Measurements from ENCODE around the gene SERPINB6. TPM values are rescaled to one million over a fixed set of nuclear protein-coding genes. Genes with fewer than 3 reads are reported as not detected.

SERPINB6 gene
- total RNA-seq, 3 donors from 2014 or later (not counting 1 experiment from before 2014, with no cell fraction given): 120 to 135 (median 129) TPM

DNA sequence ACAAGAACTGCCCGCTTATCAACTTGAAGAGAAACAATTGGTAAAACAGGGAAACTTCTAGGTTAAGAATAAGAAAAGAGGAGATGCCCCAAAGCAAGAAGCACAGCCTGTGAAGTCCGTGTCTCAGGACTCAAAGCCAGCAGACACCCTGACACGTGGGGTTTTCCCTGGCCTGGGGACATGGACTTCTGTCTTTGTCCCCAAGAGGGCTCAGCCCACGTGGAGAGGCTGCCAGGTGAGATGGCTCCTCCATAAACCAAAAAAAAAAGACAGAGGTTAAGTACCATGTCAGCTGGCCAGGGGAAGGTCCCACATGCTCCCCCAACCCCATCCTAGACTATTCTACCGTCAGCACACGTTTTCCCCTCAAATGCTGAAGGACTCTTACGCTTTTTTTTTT is 9.9 kb downstream of the SERPINB6 start:
- Histone ChIP-seq H3K9me3 (ENCODE audit: control insufficient read depth, insufficient read depth, low read length) (no peaks in the 10 kb centered on the region), H3K4me1 (ENCODE audit: control insufficient read depth, insufficient read depth, low read length) (peaks cover 13% of the 10 kb centered on the region), H3K36me3 (ENCODE audit: control insufficient read depth, insufficient read depth, low read length) (peaks cover 7% of the 10 kb centered on the region), H3K4me3 (ENCODE audit: low read length) (no peak overlapping the region), H3K27me3 (ENCODE audit: control insufficient read depth, insufficient read depth, low read length) (no peaks in the 10 kb centered on the region), H3K27ac (ENCODE audit: low read length) (no peak overlapping the region)
- intact Hi-C loops (cut with micrococcal nuclease): no loop called here
- TF ChIP-seq, protein P1, sequence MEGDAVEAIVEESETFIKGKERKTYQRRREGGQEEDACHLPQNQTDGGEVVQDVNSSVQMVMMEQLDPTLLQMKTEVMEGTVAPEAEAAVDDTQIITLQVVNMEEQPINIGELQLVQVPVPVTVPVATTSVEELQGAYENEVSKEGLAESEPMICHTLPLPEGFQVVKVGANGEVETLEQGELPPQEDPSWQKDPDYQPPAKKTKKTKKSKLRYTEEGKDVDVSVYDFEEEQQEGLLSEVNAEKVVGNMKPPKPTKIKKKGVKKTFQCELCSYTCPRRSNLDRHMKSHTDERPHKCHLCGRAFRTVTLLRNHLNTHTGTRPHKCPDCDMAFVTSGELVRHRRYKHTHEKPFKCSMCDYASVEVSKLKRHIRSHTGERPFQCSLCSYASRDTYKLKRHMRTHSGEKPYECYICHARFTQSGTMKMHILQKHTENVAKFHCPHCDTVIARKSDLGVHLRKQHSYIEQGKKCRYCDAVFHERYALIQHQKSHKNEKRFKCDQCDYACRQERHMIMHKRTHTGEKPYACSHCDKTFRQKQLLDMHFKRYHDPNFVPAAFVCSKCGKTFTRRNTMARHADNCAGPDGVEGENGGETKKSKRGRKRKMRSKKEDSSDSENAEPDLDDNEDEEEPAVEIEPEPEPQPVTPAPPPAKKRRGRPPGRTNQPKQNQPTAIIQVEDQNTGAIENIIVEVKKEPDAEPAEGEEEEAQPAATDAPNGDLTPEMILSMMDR (IDR thresholded peaks at IDR 0.05): no peak
- no peak overlapping the region for H3K27ac Mint-ChIP-seq
- 88% methylated on average over 7 of the region's 7 CpGs for WGBS (ENCODE audit: insufficient coverage)
- no peaks in the 10 kb centered on the region for H3K27me3 Mint-ChIP-seq (ENCODE audit: low read depth in 2 of 2)
- H3K4me3 Mint-ChIP-seq: no peak overlapping the region
- DNase-seq (no peak), ATAC-seq (no peak)
- no peaks in the 10 kb centered on the region for H3K9me3 Mint-ChIP-seq
- peaks cover 40 to 46% of the 10 kb centered on the region in 2 donors for H3K4me1 Mint-ChIP-seq
- no peaks in the 10 kb centered on the region for H3K36me3 Mint-ChIP-seq

DNA sequence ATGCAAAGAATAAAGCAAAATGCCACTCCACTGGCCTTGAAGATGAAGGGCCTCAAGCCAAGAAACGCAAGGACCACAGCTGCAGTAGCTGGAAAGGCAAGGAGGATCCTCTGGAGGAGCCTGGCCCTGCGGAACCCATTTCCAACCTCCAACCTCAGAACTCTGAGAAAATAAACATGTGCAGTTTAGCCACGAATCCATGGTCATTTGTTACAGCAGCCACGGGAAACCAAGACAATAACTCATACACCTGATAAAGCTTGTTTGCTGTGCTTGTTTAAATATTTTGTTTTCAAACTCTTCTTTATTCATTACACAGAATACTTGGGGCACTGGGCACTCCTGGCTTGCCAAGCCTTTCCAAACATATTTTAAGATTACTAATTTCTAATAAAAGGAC is 10.4 kb downstream of the SERPINB6 start:
- Mint-ChIP-seq H3K36me3 (no peaks in the 10 kb centered on the region), H3K9me3 (no peaks in the 10 kb centered on the region), H3K27ac (no peak overlapping the region), H3K4me1 (peaks cover 34 to 41% of the 10 kb centered on the region in 2 donors), H3K4me3 (no peak overlapping the region), H3K27me3 (ENCODE audit: low read depth in 2 of 2) (no peaks in the 10 kb centered on the region)
- ATAC-seq (no peak), DNase-seq (no peak)
- Histone ChIP-seq H3K4me1 (ENCODE audit: control insufficient read depth, insufficient read depth, low read length) (peaks cover 13% of the 10 kb centered on the region), H3K9me3 (ENCODE audit: control insufficient read depth, insufficient read depth, low read length) (no peaks in the 10 kb centered on the region), H3K27me3 (ENCODE audit: control insufficient read depth, insufficient read depth, low read length) (no peaks in the 10 kb centered on the region), H3K4me3 (ENCODE audit: low read length) (no peak overlapping the region), H3K27ac (ENCODE audit: low read length) (no peak overlapping the region), H3K36me3 (ENCODE audit: control insufficient read depth, insufficient read depth, low read length) (peaks cover 10% of the 10 kb centered on the region)
- intact Hi-C loops (cut with micrococcal nuclease): no loop called here
- 96% methylated on average over 4 of the region's 4 CpGs for WGBS (ENCODE audit: insufficient coverage)
- TF ChIP-seq, protein P1 (IDR thresholded peaks at IDR 0.05): no peak

DNA sequence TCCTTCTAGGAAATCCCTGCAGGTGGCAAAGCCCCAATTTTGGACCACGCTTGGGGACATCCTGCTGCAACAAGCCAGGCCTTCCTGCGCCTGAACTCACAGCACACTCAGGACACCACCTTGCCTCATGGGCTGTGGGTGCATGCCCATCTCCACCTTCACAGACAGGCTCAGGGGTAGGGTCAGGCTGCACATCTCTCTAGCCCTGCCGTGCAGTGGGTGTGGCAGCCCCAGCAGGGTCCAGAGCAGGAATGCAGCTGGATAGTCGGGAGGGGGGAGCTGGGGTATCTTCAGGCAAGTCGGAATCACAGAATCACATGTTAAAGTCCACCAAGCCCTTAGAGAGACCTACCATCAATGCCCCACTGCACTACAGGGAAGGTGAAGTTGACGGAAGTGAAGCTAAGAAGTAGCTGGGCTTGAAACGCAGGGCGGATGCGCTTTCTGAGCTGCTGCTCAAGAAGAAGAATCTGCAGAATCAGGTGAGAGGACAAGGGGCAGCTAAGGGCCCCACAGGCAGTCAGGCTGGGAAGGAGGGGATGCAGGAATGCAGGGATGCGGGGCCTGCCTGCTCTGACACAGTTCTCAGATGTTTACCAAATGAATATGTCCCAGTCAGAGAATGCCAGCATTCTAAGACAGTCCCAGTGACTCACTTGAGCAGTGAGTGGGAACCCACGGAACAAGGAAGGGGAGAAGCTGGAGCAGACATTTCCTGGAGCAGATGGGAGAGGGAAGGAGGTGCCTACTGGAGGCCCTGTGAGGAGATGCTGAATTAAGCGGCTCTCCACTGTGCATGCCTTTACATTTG is 11.3 kb downstream of the SERPINB6 start:
- 94% methylated on average over 12 of the region's 12 CpGs for WGBS (ENCODE audit: insufficient coverage)
- H3K9me3 Mint-ChIP-seq: no peaks in the 10 kb centered on the region
- Histone ChIP-seq H3K36me3 (ENCODE audit: control insufficient read depth, insufficient read depth, low read length) (peaks cover 13% of the 10 kb centered on the region), H3K27me3 (ENCODE audit: control insufficient read depth, insufficient read depth, low read length) (no peaks in the 10 kb centered on the region), H3K9me3 (ENCODE audit: control insufficient read depth, insufficient read depth, low read length) (no peaks in the 10 kb centered on the region), H3K4me3 (ENCODE audit: low read length) (no peak overlapping the region), H3K4me1 (ENCODE audit: control insufficient read depth, insufficient read depth, low read length) (peaks cover 13% of the 10 kb centered on the region), H3K27ac (ENCODE audit: low read length) (no peak overlapping the region)
- no peak overlapping the region for H3K27ac Mint-ChIP-seq
- ATAC-seq (no peak), DNase-seq (no peak)
- TF ChIP-seq, protein P1 (IDR thresholded peaks at IDR 0.05): no peak
- H3K27me3 Mint-ChIP-seq (ENCODE audit: low read depth in 2 of 2): no peaks in the 10 kb centered on the region
- H3K36me3 Mint-ChIP-seq: no peaks in the 10 kb centered on the region
- intact Hi-C loops (cut with micrococcal nuclease): no loop called here
- H3K4me1 Mint-ChIP-seq: peaks cover 31 to 38% of the 10 kb centered on the region in 2 donors
- H3K4me3 Mint-ChIP-seq: no peak overlapping the region
